Neural cell (in vitro differentiated cells): ENCODE data around the gene BLCAP. TPM values are rescaled to one million over a fixed set of nuclear protein-coding genes. Genes with fewer than 3 reads are reported as not detected.

ENCODE experiments used
- H2AFZ ChIP-seq: fragments of 200-600, 300-800 bp; sonication (generic), shearing (Covaris generic); 2 replicates; pipeline ENCODE4 v1.6.0; 2014; ENCODE audit warnings: low read depth, mild to moderate bottlenecking, antibody characterized with exemption, low read length, moderate library complexity
- H3F3A ChIP-seq: fragments of 200-600 bp; shearing (Covaris generic); 2 replicates; pipeline ENCODE4 v1.6.1; 2016; ENCODE audit warnings: mild to moderate bottlenecking, moderate library complexity, mixed read lengths, antibody characterized with exemption, low read length; ENCODE audit not compliant: insufficient read depth, poor library complexity, severe bottlenecking
- H3K27ac ChIP-seq: fragments of 200-600, 300-800 bp; sonication (generic), shearing (Covaris generic); 2 replicates; pipeline ENCODE4 v1.5.1; 2014; ENCODE audit warnings: mild to moderate bottlenecking, low read length, moderate library complexity
- H3K27me3 ChIP-seq: fragments of 300-800, 200-600 bp; sonication (generic), shearing (Covaris generic); 2 replicates; pipeline ENCODE4 v1.6.0; 2014; ENCODE audit warnings: mild to moderate bottlenecking, low read depth, low read length, moderate library complexity; ENCODE audit not compliant: insufficient read depth
- H3K36me3 ChIP-seq: fragments of 300-800, 200-600 bp; sonication (generic), shearing (Covaris generic); 2 replicates; pipeline ENCODE4 v1.5.1; 2014; ENCODE audit warnings: mild to moderate bottlenecking, antibody characterized with exemption, low read length, moderate library complexity; ENCODE audit not compliant: insufficient read depth
- H3K4me2 ChIP-seq: fragments of 300-800, 200-600 bp; sonication (generic), shearing (Covaris generic); 2 replicates; pipeline ENCODE4 v1.6.0; 2014; ENCODE audit warnings: mild to moderate bottlenecking, low read length
- H3K4me3 ChIP-seq: fragments of 300-800, 200-600 bp; sonication (generic), shearing (Covaris generic); 2 replicates; pipeline ENCODE4 v1.5.1; 2014; ENCODE audit warnings: mild to moderate bottlenecking, low read length, moderate library complexity
- H3K79me2 ChIP-seq: fragments of 200-600 bp; shearing (Covaris generic); replicated peaks from 2 replicates; pipeline ENCODE4 v1.6.0; 2014; ENCODE audit warnings: mild to moderate bottlenecking, low read length, moderate library complexity; ENCODE audit not compliant: insufficient read depth
- H3K9ac ChIP-seq: fragments of 300-800, 200-600 bp; sonication (generic), shearing (Covaris generic); 2 replicates; pipeline ENCODE4 v1.6.1; 2016; ENCODE audit warnings: mild to moderate bottlenecking, low read length, mixed read lengths
- H3K9me2 ChIP-seq: fragments of 200-600 bp; shearing (Covaris generic); 2 replicates; pipeline ENCODE4 v1.6.1; 2016; ENCODE audit warnings: mild to moderate bottlenecking, low read length, mixed read lengths; ENCODE audit not compliant: insufficient read depth
- H3K9me3 ChIP-seq: fragments of 200-600, 300-800 bp; sonication (generic), shearing (Covaris generic); 2 replicates; pipeline ENCODE4 v1.6.1; 2016; ENCODE audit warnings: mild to moderate bottlenecking, mixed run types, low read length, moderate library complexity, mixed read lengths
- H4K20me1 ChIP-seq: fragments of 200-600 bp; shearing (Covaris generic); 2 replicates; pipeline ENCODE4 v1.6.1; 2016; ENCODE audit warnings: mild to moderate bottlenecking, mixed run types; ENCODE audit not compliant: insufficient read depth
- EP300 ChIP-seq: fragments of 450-650 bp; conservative IDR thresholded peaks from 2 replicates; pipeline ENCODE4 v1.6.1; 2014; ENCODE audit warnings: antibody characterized with exemption, mild to moderate bottlenecking, moderate library complexity; ENCODE audit not compliant: poor library complexity, severe bottlenecking
- EZH2 ChIP-seq: fragments of 200-600, 300-800 bp; shearing (Covaris generic), sonication (generic); IDR thresholded peaks from 2 replicates; pipeline ENCODE4 v1.6.1; 2014; ENCODE audit warnings: antibody characterized with exemption, low read length, borderline replicate concordance, mild to moderate bottlenecking; ENCODE audit not compliant: insufficient read depth, poor library complexity, severe bottlenecking
- MXI1 ChIP-seq: fragments of 450-650 bp; conservative IDR thresholded peaks from 2 replicates; pipeline ENCODE4 v1.6.1; 2014; ENCODE audit warnings: antibody characterized with exemption, mild to moderate bottlenecking; ENCODE audit not compliant: poor library complexity, severe bottlenecking
- POLR2AphosphoS5 ChIP-seq: IDR thresholded peaks from 2 replicates; pipeline ENCODE4 v1.6.1; 2012
- RAD21 ChIP-seq: fragments of 450-650 bp; conservative IDR thresholded peaks from 2 replicates; pipeline ENCODE4 v1.6.1; 2014; ENCODE audit warnings: antibody characterized with exemption, mild to moderate bottlenecking, moderate library complexity
- SMC3 ChIP-seq: fragments of 450-650 bp; conservative IDR thresholded peaks from 2 replicates; pipeline ENCODE4 v1.6.1; 2014; ENCODE audit warnings: antibody characterized with exemption, mild to moderate bottlenecking, moderate library complexity; ENCODE audit not compliant: poor library complexity
- TAF1 ChIP-seq: IDR thresholded peaks from 2 replicates; pipeline ENCODE4 v1.6.1; 2012; ENCODE audit warnings: low read depth
- polyA plus RNA-seq: library from polyadenylated mRNA; depleted of rRNA; stranded (reverse); fragments of >200 nt; gene quantifications from 2 replicates; pipeline ENCODE4 v1.2.3, GENCODE V29; 2014
- TF ChIP-seq, protein P1 (sequence below): fragments of 450-650 bp; IDR thresholded peaks from 2 replicates; pipeline ENCODE4 v1.5.1; 2014; ENCODE audit warnings: antibody characterized with exemption, mild to moderate bottlenecking, moderate library complexity; ENCODE audit not compliant: poor library complexity, severe bottlenecking
- TF ChIP-seq, protein P2 (sequence below): IDR thresholded peaks from 2 replicates; pipeline ENCODE4 v1.6.1; 2012; ENCODE audit warnings: borderline replicate concordance

Gene BLCAP
- polyA plus RNA-seq, 1 donor from 2014 or later = 344 TPM

DNA sequence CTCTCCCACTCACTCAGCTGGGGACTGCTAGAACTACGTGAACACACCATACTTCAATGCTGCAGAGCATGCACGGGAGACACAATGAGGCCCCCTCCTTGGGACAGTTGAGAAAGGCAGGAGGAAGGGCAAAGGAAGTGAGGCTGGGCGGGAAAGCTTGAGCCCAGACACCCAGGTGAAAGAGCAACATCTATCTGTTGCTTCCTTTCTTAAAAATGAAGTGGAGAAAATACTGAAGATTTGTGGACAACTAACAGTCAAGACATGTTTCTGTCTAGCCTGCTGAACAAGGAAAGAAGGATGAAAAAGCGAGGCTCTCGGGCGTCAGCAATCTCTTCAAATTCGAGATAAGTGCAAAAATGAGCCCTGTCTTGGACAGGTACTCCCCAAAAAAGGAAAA, 9.6 kb downstream of the BLCAP start:
- Histone ChIP-seq H3K4me3 (no peak overlapping the region), H2AFZ (no peak overlapping the region), H3K9me2 (no peaks in the 10 kb centered on the region), H3K27me3 (no peaks in the 10 kb centered on the region), H3K4me2 (no peak overlapping the region), H3K9ac (no peak overlapping the region), H3K27ac (no peak overlapping the region), H3K36me3 (peaks cover 4% of the 10 kb centered on the region), H3F3A (no peaks in the 10 kb centered on the region), H3K9me3 (peaks cover 4% of the 10 kb centered on the region), H3K79me2 (peaks cover 52% of the 10 kb centered on the region), H4K20me1 (peaks cover 5% of the 10 kb centered on the region)
- TF ChIP-seq EZH2 = no peak
- TF ChIP-seq, protein P1, sequence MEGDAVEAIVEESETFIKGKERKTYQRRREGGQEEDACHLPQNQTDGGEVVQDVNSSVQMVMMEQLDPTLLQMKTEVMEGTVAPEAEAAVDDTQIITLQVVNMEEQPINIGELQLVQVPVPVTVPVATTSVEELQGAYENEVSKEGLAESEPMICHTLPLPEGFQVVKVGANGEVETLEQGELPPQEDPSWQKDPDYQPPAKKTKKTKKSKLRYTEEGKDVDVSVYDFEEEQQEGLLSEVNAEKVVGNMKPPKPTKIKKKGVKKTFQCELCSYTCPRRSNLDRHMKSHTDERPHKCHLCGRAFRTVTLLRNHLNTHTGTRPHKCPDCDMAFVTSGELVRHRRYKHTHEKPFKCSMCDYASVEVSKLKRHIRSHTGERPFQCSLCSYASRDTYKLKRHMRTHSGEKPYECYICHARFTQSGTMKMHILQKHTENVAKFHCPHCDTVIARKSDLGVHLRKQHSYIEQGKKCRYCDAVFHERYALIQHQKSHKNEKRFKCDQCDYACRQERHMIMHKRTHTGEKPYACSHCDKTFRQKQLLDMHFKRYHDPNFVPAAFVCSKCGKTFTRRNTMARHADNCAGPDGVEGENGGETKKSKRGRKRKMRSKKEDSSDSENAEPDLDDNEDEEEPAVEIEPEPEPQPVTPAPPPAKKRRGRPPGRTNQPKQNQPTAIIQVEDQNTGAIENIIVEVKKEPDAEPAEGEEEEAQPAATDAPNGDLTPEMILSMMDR = no peak
- TF ChIP-seq SMC3 = no peak
- no peak for TF ChIP-seq MXI1
- TF ChIP-seq POLR2AphosphoS5 = no peak
- no peak for TF ChIP-seq RAD21
- no peak for TF ChIP-seq TAF1
- TF ChIP-seq EP300 = no peak
- TF ChIP-seq, protein P2, sequence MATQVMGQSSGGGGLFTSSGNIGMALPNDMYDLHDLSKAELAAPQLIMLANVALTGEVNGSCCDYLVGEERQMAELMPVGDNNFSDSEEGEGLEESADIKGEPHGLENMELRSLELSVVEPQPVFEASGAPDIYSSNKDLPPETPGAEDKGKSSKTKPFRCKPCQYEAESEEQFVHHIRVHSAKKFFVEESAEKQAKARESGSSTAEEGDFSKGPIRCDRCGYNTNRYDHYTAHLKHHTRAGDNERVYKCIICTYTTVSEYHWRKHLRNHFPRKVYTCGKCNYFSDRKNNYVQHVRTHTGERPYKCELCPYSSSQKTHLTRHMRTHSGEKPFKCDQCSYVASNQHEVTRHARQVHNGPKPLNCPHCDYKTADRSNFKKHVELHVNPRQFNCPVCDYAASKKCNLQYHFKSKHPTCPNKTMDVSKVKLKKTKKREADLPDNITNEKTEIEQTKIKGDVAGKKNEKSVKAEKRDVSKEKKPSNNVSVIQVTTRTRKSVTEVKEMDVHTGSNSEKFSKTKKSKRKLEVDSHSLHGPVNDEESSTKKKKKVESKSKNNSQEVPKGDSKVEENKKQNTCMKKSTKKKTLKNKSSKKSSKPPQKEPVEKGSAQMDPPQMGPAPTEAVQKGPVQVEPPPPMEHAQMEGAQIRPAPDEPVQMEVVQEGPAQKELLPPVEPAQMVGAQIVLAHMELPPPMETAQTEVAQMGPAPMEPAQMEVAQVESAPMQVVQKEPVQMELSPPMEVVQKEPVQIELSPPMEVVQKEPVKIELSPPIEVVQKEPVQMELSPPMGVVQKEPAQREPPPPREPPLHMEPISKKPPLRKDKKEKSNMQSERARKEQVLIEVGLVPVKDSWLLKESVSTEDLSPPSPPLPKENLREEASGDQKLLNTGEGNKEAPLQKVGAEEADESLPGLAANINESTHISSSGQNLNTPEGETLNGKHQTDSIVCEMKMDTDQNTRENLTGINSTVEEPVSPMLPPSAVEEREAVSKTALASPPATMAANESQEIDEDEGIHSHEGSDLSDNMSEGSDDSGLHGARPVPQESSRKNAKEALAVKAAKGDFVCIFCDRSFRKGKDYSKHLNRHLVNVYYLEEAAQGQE = no peak

DNA sequence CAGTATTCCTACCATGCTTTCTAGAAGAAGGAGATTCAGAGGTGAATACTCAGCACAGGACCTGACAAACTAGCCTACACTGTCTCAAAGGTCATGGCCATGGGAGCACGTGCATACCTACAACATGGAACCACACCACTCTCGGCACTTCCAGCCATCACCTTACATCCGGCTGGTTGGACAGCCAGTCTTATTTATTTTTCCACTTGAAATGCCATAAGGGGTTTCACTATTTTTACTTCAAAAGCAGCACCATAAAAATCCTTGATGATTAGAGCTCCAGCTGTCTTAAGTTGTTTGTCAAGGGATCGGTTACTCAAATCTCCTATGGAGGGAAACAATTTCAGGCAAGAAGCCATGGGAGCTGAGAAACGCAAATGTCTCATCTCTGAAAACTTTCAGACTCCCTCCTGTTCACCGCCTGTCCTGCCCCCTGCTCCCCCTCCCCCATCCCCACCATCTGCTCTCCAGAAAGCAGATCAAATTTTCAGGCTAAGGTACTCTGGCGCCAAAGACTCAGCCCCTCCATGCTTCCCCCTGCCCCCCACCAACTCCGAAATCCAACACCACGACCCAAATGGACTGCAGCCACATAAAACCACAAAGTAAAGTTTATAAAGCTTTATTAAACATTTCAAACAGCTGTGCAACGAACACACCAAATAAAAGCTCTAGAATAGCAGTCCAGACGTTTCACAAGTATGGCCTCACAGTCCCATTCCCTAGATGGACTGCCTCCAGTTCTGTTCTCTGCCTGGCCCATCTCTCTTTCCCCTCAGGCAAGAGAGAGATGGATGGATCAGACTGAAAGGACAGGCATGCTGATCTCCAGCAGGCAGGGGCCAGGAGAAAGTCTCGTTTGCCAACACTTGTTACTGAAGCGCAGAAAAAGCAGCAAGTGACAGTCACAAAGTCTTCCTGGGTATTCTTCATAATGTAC, 10.6 kb downstream of the BLCAP start:
- Histone ChIP-seq H3K9me2 (no peaks in the 10 kb centered on the region), H3K9me3 (peaks cover 4% of the 10 kb centered on the region), H3K9ac (no peak overlapping the region), H3F3A (no peaks in the 10 kb centered on the region), H3K27me3 (no peaks in the 10 kb centered on the region), H3K27ac (no peak overlapping the region), H2AFZ (no peak overlapping the region), H3K79me2 (peaks cover 45% of the 10 kb centered on the region), H3K4me2 (no peak overlapping the region), H4K20me1 (no peaks in the 10 kb centered on the region), H3K4me3 (no peak overlapping the region), H3K36me3 (peaks cover 4% of the 10 kb centered on the region)
- TF ChIP-seq SMC3 (no peak), EZH2 (no peak), EP300 (no peak), MXI1 (no peak), POLR2AphosphoS5 (no peak), RAD21 (no peak)
- TF ChIP-seq, protein P1 = no peak
- TF ChIP-seq, protein P2 = no peak
